Choroid plexus epithelial cell (primary cell): ENCODE measurements around the gene CASZ1.

ENCODE experiments used
- DNase-seq: peaks from one replicate; pipeline ENCODE4 v3.0.0-alpha.2; 2010; ENCODE audit warnings: low read depth
- H3K4me3 ChIP-seq: 2 replicates; pipeline ENCODE4 v1.5.1; 2011; ENCODE audit warnings: low read depth, mild to moderate bottlenecking, control low read depth, low read length, moderate library complexity
- CTCF ChIP-seq: conservative IDR thresholded peaks from 2 replicates; pipeline ENCODE4 v1.5.1; 2011; ENCODE audit warnings: low read depth, mild to moderate bottlenecking, control low read depth, inconsistent platforms, low read length, moderate library complexity

CASZ1 gene

GRCh38 chr1:10641976-10642375, 154.5 kb downstream of the CASZ1 start:
- no peak for DNase-seq
- no peak for TF ChIP-seq CTCF

GRCh38 chr1:10640843-10641553, 155.4 kb downstream of the CASZ1 start:
- no peak for DNase-seq
- H3K4me3 ChIP-seq = no peak overlapping the region
- no peak for TF ChIP-seq CTCF

More at GRCh38 chr1:10641976-10642375, 154.5 kb downstream of the CASZ1 start:
- H3K4me3 ChIP-seq = no peak overlapping the region

- TF ChIP-seq CTCF = no peak
- no peak for DNase-seq
- H3K4me3 ChIP-seq = no peak overlapping the region
Measured at GRCh38 chr1:10639775-10640578, 156.5 kb downstream of the CASZ1 start.

- no peak overlapping the region for H3K4me3 ChIP-seq
- no peak for TF ChIP-seq CTCF
- DNase-seq = no peak
Measured at GRCh38 chr1:10639011-10639774, 157.3 kb downstream of the CASZ1 start.

- DNase-seq = no peak
- no peak for TF ChIP-seq CTCF
- no peak overlapping the region for H3K4me3 ChIP-seq
Measured at GRCh38 chr1:10638559-10639005, 157.9 kb downstream of the CASZ1 start.

- DNase-seq = no peak
- TF ChIP-seq CTCF = no peak
- no peak overlapping the region for H3K4me3 ChIP-seq
Measured at GRCh38 chr1:10637834-10638558, 158.4 kb downstream of the CASZ1 start.
